CD4-positive, alpha-beta T cell treated with Interleukin-15 for 4 hours (primary cell): ENCODE results near the gene SMIM26.
A peak's percentile ranks its signal among the peaks of the same experiment; 100 is the strongest.
"Not testable (repeated sequence)": the region's sequence is repeated elsewhere in the genome, so short reads cannot be mapped to it uniquely, and the experiment has no call there.

Experiments used
- DNase-seq: peaks from one replicate; pipeline ENCODE4 v3.0.0-alpha.2; 2020; ENCODE audit warnings: low spot score

Gene SMIM26, protein sequence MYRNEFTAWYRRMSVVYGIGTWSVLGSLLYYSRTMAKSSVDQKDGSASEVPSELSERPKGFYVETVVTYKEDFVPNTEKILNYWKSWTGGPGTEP

DNA sequence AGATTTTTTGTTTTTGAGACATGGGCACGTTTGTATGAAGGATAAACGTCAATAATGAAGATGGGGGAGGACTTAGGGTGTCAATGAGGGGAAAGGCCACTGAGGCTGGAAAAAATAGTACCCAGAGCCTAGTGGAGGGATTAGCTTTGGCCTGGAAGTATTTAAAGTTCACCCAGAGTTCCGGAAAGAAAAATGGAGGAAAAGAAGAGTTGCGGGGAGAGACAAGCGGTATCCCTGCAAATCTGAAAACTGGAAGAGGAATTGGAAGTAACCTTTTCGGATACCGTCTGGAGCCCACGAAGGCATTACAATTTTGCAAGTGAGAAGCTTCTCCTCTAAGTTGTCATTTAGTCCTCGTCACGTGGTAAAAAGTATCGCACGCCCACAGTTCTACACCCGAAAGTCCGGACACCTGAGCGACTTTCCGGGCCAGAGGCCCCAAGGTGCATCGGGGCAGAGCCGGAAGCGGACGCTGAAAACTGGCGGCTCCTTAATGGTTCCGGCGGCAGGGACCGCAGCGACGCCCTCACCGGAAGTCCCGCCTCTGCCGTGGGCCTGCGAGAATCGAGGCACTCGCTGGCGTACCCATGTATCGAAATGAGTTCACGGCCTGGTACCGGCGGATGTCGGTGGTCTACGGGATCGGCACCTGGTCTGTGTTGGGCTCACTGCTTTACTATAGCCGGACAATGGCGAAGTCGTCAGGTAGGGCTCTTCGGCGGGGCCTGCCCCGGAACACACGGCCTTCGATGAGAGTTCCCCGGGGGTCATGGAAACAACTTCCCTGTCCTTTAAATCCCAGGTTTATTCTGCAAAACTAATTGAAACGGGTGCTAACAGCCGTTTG, at the start of gene SMIM26:
Gene SMIM26, plus strand, starts transcription at position 541 of the 847 bp plus-strand sequence. Its CDS starts 47 bp downstream, at position 588.
- peak; percentile 95 for DNase-seq

DNA sequence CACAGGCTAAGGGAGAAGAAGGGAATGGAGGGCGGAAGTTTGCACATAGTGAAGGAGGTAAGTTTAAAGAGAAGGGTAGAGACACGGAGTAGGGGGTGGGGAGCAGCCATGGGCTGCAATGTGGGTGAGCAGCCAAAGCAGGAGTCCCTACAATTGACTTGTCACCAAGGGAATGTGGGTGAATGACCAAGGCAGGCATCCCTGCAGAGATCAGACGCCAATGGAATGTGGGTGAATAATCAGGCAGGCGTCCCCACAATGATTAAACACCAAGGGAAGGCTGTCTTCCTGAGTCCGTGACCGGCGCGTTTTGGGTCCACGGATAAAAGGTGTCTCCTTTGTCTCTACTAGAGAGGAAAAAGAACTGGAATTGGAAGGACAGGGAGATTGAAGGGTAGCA, 45.2 kb upstream of the SMIM26 start:
- not testable (repeated sequence) for DNase-seq

DNA sequence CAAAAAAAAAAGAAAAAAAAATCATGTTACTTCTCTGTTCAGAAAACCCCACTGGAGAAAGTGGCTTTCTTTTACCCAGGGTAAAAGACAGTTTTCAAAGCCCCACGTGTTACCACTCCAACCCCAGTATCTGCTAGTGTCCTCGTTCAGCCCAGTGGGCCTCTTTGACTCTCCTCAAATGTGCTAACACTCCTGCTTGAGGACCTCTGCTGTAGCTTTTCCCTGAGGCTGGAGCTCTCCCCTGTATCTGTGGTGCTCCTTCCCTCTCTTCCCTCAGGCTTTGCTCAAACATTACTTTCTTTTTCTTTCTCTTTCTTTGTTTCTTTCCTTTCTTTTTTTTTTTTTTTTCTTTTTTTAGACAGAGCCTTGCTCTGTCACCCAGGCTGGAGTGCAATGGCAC, 44.2 kb upstream of the SMIM26 start:
- no peak for DNase-seq

DNA sequence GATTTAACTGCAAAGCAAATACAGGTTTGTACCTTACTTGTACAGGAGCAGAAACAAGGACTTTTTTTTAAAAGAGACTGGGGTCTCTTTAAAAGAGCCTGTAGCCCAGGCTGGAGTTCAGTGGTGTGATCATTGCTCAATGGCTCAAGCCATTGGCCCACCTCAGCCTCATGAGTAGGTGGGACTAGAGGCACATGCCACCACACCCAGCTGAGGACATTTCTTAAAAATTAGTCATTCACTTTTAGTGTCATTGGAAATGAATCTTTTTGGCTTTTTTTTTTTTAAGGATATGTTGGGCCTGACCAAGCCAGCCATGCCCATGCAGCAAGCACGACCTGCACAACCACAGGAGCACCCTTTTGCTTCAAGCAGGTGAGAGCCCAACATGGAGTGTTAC, 42.6 kb upstream of the SMIM26 start:
- DNase-seq, result no peak

DNA sequence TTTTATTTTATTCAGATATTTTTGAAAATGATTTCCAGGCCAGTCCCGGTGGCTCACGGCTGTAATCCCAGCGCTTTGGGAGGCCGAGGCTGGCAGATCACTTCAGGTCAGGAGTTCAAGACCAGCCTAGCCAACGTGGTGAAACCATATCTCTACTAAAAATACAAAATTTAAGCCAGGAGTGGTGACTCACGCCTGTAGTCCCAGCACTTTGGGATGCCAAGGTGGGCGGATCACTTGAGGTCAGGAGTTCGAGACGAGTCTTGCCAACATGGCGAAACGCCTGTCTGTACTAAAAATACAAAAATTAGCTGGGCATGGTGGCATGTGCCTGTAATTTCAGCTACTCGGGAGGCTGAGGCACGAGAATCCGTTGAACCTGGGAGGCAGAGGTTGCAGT, 40.5 kb upstream of the SMIM26 start:
- DNase-seq, result not testable (repeated sequence)

DNA sequence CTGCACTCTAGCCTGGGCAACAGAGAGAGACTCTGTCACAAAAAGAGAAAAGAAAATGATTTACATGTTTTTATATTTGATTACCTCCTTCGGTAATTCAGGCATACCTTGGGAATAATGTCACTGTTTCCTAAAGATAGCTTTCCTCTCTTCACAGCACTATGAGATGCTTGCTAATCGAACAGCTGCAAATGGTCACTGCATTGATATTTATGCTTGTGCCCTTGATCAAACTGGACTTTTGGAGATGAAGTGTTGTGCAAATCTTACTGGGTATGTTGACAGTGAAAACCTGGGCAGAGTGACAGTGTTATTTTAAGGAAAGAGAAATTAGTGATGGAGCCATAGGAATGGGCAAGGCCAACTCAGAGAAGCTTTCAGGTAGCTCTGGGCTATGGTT, 39.9 kb upstream of the SMIM26 start:
- no peak for DNase-seq

DNA sequence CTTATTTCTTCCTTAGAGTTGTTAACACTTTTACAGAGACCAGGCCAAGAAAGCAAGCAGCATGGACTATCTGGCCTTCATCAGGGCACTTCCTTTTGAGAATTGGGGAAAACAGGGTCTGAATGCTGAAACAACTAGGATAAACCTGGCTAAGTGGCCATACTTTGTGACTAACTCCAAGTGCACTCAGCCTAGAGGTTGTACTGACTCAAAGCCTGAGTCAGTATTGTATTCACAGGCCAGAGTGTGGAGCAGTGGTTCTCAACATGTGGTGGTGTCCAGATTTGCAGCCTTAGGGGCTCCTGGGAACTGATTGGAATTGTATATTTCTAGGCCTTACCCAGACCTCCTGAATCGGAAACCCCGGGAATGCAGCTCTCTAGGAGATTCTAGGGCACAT, 39.4 kb upstream of the SMIM26 start:
- no peak for DNase-seq

DNA sequence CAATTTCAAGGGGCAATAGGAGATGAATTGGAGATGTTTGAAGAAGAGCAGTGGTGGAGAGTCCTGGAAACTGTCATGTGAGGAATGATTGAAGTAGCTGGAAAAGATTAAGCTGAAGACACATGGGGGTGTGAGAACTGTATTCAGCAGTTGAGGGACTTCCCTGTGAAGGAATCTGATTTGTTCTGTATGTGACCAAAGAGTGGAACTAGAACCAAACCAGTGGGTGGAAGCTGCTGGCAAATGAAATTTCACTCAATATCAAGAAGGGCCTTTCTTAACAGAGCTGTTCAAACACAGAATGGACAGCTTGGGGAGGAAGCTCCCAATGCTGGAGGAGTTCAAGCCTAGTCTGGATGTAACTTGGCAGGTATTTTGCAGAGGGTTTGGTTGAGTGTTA, 38.2 kb upstream of the SMIM26 start:
- DNase-seq, result no peak

DNA sequence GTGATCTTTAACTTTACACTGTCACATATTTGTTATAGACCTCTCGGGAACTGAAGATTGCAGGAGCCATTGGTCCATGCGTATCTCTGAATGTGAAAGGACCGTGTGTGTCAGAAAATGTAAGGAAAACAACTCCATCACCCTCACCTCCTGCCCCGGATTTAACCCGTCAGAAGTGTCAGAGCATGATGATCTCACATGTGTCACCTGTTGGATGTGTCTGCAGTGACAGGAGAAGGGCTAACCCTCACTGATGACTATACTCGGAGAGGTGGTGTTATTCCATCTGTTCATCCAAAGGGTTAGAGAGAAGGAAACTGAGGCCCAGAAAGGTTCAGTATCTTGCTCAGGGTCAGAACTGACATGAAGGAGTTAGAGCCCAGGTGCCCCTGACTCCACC, 34.6 kb upstream of the SMIM26 start:
- DNase-seq, result no peak

DNA sequence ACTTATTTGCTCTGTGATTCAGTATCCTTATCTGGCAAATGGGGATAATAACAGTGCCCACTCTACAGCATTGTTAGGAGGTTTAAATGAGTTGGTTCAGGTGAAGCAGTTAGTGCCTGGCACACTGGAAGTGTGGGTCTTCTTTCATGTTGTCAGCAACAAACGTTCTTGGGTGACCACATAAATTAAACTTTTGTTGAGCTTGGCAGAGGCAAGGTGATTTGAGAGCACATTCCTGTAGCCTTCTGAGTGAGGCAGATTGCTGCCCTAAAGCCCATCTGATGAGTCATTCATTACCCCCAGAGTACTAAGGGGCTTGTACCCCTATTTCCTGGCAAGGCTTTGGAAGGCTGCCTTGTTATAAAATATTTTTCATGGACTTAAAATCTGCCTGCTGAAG, 33.7 kb upstream of the SMIM26 start:
- no peak for DNase-seq

DNA sequence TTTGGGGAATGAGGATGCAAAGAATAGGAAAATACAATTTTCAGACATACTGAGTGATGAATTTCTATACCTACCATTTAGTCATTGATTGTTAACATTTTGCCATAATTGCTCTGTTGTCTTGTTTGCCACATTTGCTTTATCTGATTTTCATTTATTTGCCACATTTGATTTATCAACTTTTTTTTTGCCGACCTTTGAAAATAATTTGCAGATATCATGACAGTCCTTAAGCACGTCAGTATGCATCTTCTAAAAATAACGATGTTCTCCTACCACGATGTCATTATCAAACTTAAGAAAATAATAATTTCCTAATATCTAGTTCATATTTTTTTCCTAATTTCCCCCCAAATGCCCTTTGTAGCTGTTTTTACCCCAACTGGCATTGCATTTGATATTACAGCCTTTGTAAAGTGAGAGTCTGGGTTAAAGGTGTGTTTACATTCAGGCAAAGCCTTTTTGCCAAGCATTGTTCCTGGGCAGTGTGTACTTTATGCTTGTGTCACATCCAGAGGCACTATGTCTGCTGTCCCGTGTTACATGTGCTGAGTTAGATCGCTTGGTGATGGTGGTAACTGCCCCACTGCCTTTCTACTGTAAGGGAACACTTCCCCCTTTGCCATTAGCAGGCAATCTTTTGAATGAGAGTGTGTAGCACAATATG, 33.1 kb upstream of the SMIM26 start:
- no peak for DNase-seq

DNA sequence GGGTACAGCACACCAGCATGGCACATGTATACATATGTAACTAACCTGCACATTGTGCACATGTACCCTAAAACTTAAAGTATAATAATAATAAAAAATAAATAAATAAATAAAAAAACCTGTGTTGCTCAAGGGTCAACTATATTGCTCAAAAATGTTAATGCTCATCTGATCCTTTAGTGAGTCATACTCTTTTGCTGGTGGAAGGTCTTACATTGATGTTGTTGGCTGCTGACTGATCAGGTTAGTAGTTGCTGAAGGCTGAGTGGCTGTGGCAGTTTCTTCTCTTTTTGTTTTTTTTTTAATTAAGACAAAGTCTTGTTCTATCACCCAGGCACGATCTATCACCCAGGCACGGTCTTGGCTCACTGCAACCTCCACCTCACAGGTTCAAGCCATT, 29.6 kb upstream of the SMIM26 start:
- DNase-seq, result no peak

DNA sequence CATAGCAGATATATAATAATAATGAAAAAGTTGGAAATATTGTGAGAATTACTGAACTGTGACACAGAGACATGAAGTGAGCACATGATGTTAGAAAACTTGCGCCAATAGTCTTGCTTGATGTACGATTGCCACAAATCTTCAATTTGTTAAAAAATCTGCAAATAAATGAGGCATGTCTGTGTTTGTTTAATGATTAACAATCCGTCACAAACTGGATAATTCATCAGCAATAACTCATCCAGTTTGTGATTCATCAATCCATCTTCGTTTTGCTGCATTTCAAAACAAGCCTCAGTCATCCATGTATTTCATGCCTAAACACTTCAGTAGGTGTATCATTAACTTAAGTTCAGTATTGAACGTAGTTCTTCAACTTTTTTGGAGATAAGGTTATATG, 25.5 kb upstream of the SMIM26 start:
- no peak for DNase-seq

DNA sequence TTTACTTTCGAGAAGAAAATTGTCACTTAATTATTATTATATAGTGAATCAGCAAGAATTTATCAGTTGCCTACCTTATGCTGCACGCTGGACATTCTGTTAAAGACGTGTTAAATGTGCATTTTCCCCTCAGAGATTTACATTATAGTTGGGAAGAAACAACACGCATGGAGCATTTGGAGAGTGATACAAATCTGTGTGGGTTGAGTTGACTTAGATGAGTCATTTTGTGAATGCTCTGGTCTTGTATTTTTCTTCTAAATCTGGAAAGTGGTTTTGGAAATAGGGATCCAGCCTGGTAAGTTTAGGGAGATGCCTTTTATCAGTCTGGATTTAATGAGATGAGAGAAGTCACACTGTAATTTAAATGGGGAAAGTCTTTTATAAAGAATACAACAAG, 24.0 kb upstream of the SMIM26 start:
- no peak for DNase-seq

DNA sequence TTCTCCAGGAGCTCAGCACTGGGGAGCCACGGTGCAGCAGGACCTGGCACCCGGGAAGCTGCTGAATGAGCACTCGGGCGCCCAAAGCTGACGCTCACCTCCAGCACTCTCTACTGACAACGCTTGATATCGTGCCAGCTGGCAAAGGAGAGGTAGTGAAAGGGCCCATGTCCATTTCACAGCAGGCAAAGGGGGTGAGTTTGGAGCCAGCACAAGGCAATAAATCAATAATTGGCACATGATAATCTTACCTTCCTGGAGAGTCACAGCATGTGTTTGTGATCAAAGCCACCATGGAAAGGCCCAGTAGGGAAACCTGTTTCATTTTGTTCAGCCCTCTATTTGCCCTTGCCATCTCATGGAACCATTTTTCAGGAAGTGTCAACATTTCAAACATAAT, 23.3 kb upstream of the SMIM26 start:
- no peak for DNase-seq

DNA sequence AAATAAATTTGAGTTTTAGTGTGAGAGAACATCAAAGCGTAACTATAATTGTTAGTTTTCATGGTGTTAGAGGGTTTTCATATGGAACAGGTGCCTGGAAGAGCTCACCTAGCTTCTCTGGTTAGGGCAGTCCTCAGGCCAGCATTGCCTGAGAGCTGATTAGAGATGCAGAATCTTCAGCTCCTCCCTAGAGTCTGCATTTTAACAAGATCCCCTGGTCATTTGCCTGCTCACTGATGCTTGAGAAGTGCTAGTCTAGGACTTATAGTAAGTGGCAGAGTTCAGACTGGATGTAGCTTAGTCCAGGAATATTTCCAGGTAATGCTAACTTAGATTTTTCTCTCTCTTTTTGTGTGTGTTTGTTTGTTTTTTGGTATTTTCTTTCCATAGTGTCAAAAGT, 21.7 kb upstream of the SMIM26 start:
- DNase-seq, result no peak

DNA sequence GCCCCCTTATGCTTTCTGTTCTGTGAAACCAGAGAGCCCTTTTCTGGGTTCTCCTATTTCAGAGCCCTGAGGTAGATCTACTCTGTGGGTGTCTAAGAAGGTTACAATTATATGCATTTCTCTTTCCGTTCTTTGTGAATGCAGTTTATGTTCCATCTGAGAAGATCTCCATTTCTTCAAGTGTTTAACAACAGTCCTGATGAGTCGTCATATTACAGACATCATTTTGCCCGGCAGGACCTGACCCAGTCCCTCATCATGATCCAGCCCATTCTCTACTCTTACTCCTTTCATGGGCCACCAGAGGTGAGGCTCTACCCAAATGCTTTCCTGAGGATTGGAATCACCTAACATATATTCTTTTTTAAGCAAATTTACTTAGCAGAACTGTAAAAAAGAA, 18.8 kb upstream of the SMIM26 start:
- DNase-seq, result no peak

DNA sequence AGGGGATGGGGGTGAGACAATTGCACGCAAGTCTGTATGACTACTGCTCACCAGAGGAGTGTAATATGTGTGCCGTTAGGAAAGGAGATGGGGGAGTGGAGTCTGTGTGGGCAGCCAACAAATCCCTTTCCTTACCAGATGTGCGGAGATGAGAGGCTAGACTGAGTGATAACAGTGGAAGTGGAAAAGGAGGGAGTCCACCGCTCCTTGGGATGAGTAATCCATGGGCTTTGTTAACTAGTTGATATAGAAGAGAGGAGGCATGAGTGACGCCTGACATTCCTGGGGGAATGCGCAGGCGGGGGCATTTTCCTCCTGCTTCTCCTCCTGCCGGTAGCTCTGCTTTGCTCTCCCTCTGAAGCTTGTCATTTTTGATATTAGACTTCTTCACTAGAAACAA, 13.5 kb upstream of the SMIM26 start:
- DNase-seq, result no peak

DNA sequence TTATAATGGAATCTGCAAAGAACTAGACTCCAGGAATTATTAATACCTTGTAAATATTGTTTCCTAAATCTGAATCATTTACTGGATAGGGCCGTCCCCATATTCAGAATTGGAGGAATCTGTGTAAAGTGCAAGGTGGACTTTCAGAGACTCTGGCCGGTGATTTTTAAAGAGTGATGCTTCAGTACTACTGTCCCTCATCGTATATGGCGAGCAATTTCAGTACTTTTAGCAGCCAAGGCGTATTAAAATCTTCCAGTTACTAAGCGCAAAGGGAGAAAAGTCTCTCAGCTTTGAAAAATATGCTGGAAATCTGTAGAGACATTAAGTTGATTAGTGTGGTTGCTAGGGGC, 483 bp downstream of the SMIM26 start:
- DNase-seq, result no peak

DNA sequence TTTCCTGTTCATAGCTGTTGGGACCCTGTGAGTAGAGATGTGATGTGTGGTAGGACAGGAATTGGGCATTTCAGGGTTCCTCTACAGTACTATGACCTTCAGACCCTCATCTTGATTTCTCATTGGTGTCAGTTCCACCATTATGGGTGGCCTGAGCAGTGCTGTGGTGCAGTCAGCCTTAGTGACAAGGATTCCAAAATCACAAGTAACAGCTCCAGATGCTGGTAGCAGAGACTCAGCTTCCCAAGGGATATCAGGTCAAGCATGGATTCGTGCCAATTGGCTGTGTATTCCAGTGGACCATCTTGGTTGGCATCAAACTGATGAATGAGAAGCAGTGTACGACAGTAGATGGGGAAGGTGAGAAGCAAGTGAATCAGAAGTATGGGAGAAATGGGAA, 3.8 kb downstream of the SMIM26 start:
- no peak for DNase-seq

DNA sequence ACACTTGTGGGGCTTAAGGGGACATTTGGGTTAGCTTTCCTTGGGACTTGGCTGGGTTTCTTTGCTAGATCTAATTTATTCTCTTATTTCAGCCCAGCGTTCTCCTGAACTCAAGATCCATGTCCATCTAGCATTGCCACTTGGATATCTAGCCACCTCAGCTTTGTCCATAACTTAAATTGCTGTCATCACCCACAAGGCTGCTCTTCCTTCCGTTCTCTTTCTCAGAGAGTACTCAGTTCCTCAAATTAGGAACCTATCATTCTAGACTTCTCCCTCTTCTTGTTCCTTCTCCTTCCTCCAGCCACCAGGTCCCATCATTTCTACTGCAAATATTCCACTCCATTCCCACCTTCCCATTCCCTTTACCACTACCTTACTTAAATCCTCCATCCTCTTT, 4.3 kb downstream of the SMIM26 start:
- DNase-seq, result no peak

DNA sequence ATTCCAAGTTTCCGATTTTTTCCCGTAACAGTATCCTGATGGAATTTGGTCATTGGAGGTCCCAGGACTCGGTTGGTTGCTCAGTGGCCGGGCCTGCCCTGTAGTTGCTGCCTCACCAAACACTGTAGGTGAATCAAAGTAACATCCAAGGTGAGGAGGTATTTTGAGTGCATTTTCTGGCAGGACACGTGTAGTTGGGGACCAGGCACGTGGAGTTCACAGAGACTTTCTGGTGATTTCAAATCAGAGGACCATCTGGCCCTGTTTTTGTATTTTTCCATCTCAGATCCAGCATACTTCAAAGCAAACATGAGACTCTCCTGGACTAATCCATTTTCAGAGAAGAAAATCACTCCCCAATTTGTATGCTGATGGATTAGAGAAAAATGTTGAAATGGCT, 10.7 kb downstream of the SMIM26 start:
- DNase-seq, result no peak

DNA sequence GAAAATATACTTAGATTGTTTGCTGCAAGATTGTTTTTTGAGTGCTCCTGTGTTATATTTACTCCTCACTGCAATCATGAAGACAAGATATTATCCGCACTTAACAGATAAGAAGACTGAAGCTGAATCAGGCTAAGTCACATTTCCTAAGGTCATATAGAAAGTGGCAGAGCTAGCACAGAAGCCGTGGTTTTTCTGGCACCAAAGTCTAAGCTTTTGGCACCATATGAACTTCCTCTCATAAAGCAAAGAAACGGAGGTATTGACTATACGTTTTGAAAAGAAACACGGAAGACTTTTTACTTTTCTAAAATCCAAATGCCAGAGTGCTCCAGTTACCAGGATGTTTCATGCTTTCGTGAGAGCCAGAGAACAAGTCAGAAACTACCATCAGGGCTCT, 11.3 kb downstream of the SMIM26 start:
- DNase-seq, result no peak

DNA sequence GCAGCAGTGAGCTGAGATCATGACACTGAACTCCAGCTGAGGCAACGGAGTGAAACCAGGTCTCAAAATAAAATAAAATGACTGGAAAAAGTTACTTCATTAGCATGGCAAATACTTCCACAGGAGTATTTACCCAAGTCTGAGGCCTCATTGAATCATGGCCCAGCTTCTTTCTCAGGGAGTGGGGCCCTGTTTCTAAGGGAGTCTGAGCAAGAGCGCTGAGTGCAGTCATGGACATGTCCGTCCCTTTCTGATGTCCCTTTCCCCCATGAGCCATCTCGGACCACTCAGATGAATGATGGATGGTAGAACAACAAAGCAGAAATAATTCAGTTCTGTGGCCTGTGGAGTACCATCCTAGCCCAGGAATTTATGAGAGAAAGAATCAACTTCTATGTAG, 12.8 kb downstream of the SMIM26 start:
- no peak for DNase-seq
